ENCODE results near the gene CDH22.

- TF ChIP-seq CTCF (IDR thresholded peaks at IDR 0.05) (no peak), POLR2A (IDR thresholded peaks at IDR 0.05) (no peak), POLR2AphosphoS5 (IDR thresholded peaks at IDR 0.05; ENCODE audit: insufficient read depth in 1 of 2, low read depth in 1 of 2) (no peak)
Measured at GRCh38 chr20:46205349-46205748, 102.9 kb downstream of the CDH22 start.
